Suprapubic skin (tissue), 4 donors: Measurements from ENCODE around the gene CARD10.

ENCODE experiments used
- CTCF ChIP-seq, 2 donors: fragments of 200-600 bp in 1 of 2; fragments of 450-650 bp in 1 of 2; sonication (generic) in 1 of 2; IDR thresholded peaks; one replicate each; pipeline ENCODE4 v1.5.1; 2016 to 2019; ENCODE audit warnings: antibody characterized with exemption in 2 of 2, mild to moderate bottlenecking in 1 of 2, moderate library complexity in 1 of 2
- POLR2A ChIP-seq, 2 donors: fragments of 450-650 bp; IDR thresholded peaks; one replicate each; pipeline ENCODE4 v1.6.1; 2017; ENCODE audit warnings: antibody characterized with exemption in 2 of 2, mild to moderate bottlenecking in 2 of 2, moderate library complexity in 2 of 2
- POLR2AphosphoS5 ChIP-seq, 3 donors: sonication (generic); formaldehyde crosslinking; IDR thresholded peaks; one replicate each; pipeline ENCODE4 v1.6.1; 2017; ENCODE audit warnings: antibody characterized with exemption in 3 of 3

- no peak for TF ChIP-seq CTCF (IDR thresholded peaks at IDR 0.05)
- TF ChIP-seq POLR2A (IDR thresholded peaks at IDR 0.05) = no peak
- TF ChIP-seq POLR2AphosphoS5 (IDR thresholded peaks at IDR 0.05) = no peak
Measured at GRCh38 chr22:37510091-37510490, 9.1 kb downstream of the CARD10 start.
